ENCODE results near the gene ATG5. TPM values are rescaled to one million over a fixed set of nuclear protein-coding genes. Genes with fewer than 3 reads are reported as not detected.

The ATG5 gene
- total and polyA plus RNA-seq, 9 of the 15 experiments (the other 6 are each of a cell fraction or from before 2014, with no cell fraction given): 29.0 to 80.0 (median 53.2) TPM

GRCh38 chr6:106136845-106137244 is 188.7 kb downstream of the ATG5 start (continued):
- TF ChIP-seq HNRNPK (IDR thresholded peaks at IDR 0.05; ENCODE audit: low read depth, low read length, poor library complexity, severe bottlenecking): no peak
- no peak for TF ChIP-seq ZBTB40 (IDR thresholded peaks at IDR 0.05)
- no peak for TF ChIP-seq ZBTB40 (CRISPR knock-in tag; IDR thresholded peaks at IDR 0.05)
- no peak for TF ChIP-seq CC2D1A (IDR thresholded peaks at IDR 0.05)
- TF ChIP-seq HINFP (tag; conservative IDR thresholded peaks at IDR 0.05; ENCODE audit: low read depth): no peak
- no peak for TF ChIP-seq POLR2AphosphoS5 (IDR thresholded peaks at IDR 0.05; ENCODE audit: control insufficient read depth, insufficient read depth, low read depth, low read length)
- TF ChIP-seq SFPQ (IDR thresholded peaks at IDR 0.05; ENCODE audit: low read depth, low read length): no peak
- no peak for TF ChIP-seq GTF2B (IDR thresholded peaks at IDR 0.05; ENCODE audit: extremely low read depth, insufficient read length)
- TF ChIP-seq ZKSCAN3 (CRISPR knock-in tag; IDR thresholded peaks at IDR 0.05): no peak
- no peak for TF ChIP-seq EZH2 (IDR thresholded peaks at IDR 0.05; ENCODE audit: borderline replicate concordance, low read depth, low read length)
- no peak for TF ChIP-seq HDAC6 (IDR thresholded peaks at IDR 0.05; ENCODE audit: low read depth, low read length)

All from K562 (cell line).